HG03135 (cell line): ENCODE measurements around the gene ALKBH5.

Experiments used
- ATAC-seq: cut with Tn5 transposase; IDR thresholded peaks from one replicate; pipeline ENCODE4 v1.9.1; 2021; ENCODE audit warnings: mild to moderate bottlenecking, moderate library complexity; ENCODE audit not compliant: unreplicated experiment

ALKBH5 gene

GRCh38 chr17:18257268-18257981, 73.8 kb downstream of the ALKBH5 start:
- ATAC-seq, result no peak

GRCh38 chr17:18257982-18258355, 74.3 kb downstream of the ALKBH5 start:
- ATAC-seq, result no peak

GRCh38 chr17:18258356-18259038, 74.9 kb downstream of the ALKBH5 start, which contains the start of gene FLII:
FLII (minus strand) TSS chr17:18258738; CDS start chr17:18258690, 48 bp downstream.
- ATAC-seq, result no peak
